Esophagus (tissue), 2 donors: ENCODE data around the gene ATG16L2. TPM values are rescaled to one million over a fixed set of nuclear protein-coding genes. Genes with fewer than 3 reads are reported as not detected.

ENCODE experiments used
- H3K27ac ChIP-seq, 2 donors: one replicate each; pipeline ENCODE4 v1.5.1; 2013; ENCODE audit warnings: low read depth in 2 of 2, mild to moderate bottlenecking in 2 of 2, inconsistent platforms in 1 of 2, low read length in 1 of 2, moderate library complexity in 1 of 2
- H3K27me3 ChIP-seq, 2 donors: one replicate each; pipeline ENCODE4 v1.6.1; 2013; ENCODE audit warnings: low read length in 2 of 2, control low read depth in 1 of 2, mild to moderate bottlenecking in 1 of 2; ENCODE audit not compliant: insufficient read depth in 2 of 2, control insufficient read depth in 1 of 2
- H3K36me3 ChIP-seq, 2 donors: one replicate each; pipeline ENCODE4 v1.6.1; 2013; ENCODE audit warnings: low read length in 1 of 2; ENCODE audit not compliant: control insufficient read depth in 2 of 2, insufficient read depth in 2 of 2
- H3K4me1 ChIP-seq, 2 donors: one replicate each; pipeline ENCODE4 v1.6.1; 2013; ENCODE audit warnings: low read length in 1 of 2; ENCODE audit not compliant: control insufficient read depth in 2 of 2, insufficient read depth in 2 of 2
- H3K4me3 ChIP-seq, 2 donors: one replicate each; pipeline ENCODE4 v1.5.1; 2013; ENCODE audit warnings: low read length in 2 of 2, mild to moderate bottlenecking in 2 of 2, low read depth in 1 of 2, moderate library complexity in 1 of 2
- H3K9me3 ChIP-seq, 2 donors: one replicate each; pipeline ENCODE4 v1.6.1; 2013; ENCODE audit warnings: mild to moderate bottlenecking in 2 of 2, low read depth in 1 of 2, low read length in 1 of 2, moderate library complexity in 1 of 2; ENCODE audit not compliant: control insufficient read depth in 2 of 2, insufficient read depth in 1 of 2
- WGBS, 2 donors: extraction: QIAGEN DNeasy Blood & Tissue Kit; methylation state at CpG; one replicate each; pipeline ENCODE4 v1.1.7; 2013; 5-methylcytosine and 5-hydroxymethylcytosine counted together
- polyA plus RNA-seq, 2 donors: library from polyadenylated mRNA; stranded (reverse); fragments of 200-250 nt; gene quantifications; one replicate each; pipeline ENCODE4 v1.2.3, GENCODE V29; 2013
- donor health status: healthy with polysubstance abuse.
- donor health status: Bipolar disorder and iron deficiency.

The ATG16L2 gene
- polyA plus RNA-seq, 2 donors: 27.4 to 85.3 TPM

DNA sequence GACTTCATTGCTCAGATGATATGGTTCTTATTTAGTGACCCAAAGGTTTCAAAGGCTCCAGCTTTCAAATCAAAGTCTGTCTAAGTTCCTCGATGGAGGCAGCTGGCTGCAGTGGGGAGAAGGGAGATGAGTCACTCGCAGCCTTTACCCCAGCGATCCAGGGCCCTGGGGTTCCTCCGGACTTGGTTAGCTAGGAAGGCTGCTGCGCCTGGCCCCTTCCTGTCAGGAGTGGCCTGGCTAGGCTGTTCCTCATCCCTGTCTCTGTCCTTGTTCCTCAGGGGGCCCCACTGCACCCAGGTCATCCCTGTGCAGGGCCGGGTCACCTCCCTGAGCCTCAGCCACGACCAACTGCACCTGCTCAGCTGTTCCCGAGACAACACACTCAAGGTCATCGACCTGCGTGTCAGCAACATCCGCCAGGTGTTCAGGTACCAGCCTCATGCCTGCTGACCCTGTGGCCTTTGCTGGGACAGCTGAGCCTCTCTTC is 13.9 kb downstream of the ATG16L2 start:
- no peaks in the 10 kb centered on the region for H3K9me3 ChIP-seq
- H3K4me3 ChIP-seq: no peak overlapping the region
- WGBS, 2 donors: 62 to 73% methylated on average over 11 of the region's 11 CpGs
- peaks cover 8 to 30% of the 10 kb centered on the region in 2 donors for H3K36me3 ChIP-seq
- peaks cover 0 to 5% of the 10 kb centered on the region in 2 donors for H3K4me1 ChIP-seq
- peak overlapping the region in 1 of 2 donors; percentile 19 for H3K27ac ChIP-seq
- no peaks in the 10 kb centered on the region for H3K27me3 ChIP-seq

DNA sequence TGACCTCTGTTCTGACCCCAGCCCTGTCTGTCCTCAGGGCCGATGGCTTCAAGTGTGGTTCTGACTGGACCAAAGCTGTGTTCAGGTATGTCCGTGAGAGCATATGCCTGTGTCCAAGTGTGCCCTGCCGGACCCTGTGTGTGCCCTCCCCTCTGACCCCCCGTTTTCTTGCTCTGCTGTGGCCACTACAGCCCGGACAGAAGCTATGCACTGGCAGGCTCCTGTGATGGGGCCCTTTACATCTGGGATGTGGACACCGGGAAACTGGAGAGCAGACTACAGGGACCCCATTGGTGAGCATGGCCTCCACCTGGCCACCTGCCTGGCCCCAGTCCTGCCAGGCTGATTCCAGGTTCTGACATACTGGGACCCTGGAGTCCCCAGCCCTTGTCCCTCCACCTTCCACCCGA is 14.5 kb downstream of the ATG16L2 start:
- H3K27me3 ChIP-seq: no peaks in the 10 kb centered on the region
- no peak overlapping the region for H3K4me3 ChIP-seq
- H3K27ac ChIP-seq: no peak overlapping the region
- H3K36me3 ChIP-seq: peaks cover 8 to 31% of the 10 kb centered on the region in 2 donors
- peaks cover 0 to 5% of the 10 kb centered on the region in 2 donors for H3K4me1 ChIP-seq
- H3K9me3 ChIP-seq: no peaks in the 10 kb centered on the region
- 78 to 87% methylated on average over 7 of the region's 7 CpGs for WGBS, 2 donors

DNA sequence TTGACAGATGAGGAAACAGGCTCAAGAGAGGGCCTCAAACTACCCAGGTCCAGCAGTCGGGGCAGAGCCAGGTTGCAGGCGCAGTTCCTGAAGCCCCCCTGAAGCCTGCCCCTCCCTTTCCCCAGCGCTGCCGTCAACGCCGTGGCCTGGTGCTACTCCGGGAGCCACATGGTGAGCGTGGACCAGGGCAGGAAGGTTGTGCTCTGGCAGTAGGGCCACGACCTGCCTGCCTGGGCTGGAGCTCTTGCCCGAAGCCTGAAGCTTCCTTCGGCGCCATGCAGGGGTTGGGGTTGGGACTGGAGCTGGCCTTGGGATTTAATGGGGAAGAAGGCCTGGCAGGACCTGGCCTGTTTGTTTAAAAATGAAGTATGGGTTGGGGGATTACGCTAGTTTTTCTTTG is 15.0 kb downstream of the ATG16L2 start:
- H3K36me3 ChIP-seq: peaks cover 8 to 31% of the 10 kb centered on the region in 2 donors
- H3K4me3 ChIP-seq: no peak overlapping the region
- WGBS, 2 donors: 91 to 93% methylated on average over 13 of the region's 13 CpGs
- H3K9me3 ChIP-seq: no peaks in the 10 kb centered on the region
- peaks cover 0 to 5% of the 10 kb centered on the region in 2 donors for H3K4me1 ChIP-seq
- no peak overlapping the region for H3K27ac ChIP-seq
- no peaks in the 10 kb centered on the region for H3K27me3 ChIP-seq

DNA sequence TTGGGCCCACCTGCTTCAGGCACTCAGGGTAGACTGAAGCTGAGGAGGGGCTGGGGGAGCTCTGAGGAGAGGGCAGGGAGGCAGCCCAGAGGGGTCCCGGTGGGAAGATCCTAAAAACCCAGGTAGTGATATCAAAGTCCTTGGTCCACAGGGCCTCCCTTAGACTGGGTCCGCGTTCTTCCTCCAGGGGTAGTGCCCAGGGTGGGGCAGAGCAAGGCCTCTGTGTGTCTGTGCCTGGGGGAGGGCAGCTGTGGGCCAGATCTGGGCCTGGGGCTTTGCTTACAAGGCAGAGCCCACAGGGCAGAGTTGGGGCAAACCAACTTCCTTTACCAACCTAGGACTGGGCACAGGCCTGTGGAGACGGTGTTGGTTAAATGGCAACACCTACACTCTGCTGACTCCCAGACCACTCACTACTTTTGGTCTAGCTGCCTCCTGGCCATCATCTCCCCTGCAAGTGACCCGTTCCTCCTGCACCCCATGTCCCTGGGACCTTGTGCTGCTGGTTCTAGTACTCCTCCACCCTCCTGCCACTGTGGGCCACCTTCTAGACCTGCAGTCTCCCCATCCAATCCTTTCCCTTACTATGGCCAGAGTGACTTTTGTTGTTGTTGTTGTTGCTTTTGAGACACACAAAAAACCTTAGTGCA is 15.8 kb downstream of the ATG16L2 start:
- Histone ChIP-seq H3K27me3 (no peaks in the 10 kb centered on the region), H3K36me3 (peaks cover 8 to 26% of the 10 kb centered on the region in 2 donors), H3K4me1 (peaks cover 0 to 5% of the 10 kb centered on the region in 2 donors), H3K27ac (no peak overlapping the region), H3K4me3 (no peak overlapping the region), H3K9me3 (no peaks in the 10 kb centered on the region)
- WGBS, 2 donors: 89 to 95% methylated on average over 5 of the region's 5 CpGs

DNA sequence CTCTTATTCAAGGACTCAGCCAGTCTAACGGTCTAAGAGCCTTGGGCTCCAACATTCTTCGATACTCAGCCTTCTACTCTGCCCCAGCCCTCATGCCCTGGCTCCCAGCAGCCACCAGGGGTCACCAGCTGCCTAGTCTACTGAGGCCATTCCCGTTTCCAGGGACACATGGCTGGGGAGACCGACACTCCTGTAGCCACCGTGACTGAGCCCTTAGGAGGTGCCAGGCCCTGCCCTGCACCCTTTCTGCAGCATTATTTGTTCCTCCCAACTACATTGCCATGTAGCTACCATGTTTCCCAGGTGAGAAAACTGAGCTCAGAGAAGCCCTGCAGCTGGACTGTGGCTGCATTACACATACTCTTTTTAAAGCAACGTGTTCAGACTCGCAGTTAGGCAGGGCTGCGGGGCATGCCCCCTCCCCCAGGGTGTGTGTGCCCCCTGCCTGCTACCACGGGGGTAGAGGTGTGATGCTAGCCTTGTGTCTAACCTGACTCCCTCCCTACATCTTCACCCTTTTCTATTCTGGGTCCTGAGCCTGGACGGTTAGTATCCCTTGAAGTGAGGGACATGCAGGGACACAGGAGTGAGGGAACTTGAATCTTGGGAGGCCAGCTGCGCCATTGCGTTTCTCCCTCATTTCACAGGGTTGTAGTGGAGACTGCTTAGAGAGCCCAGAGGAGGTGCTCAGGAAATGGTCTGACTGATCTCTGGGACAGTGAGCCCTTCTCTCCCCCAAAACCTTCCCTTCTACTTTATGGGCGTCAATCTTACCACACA is 17.5 kb downstream of the ATG16L2 start:
- Histone ChIP-seq H3K27ac (no peak overlapping the region), H3K27me3 (no peaks in the 10 kb centered on the region), H3K9me3 (no peaks in the 10 kb centered on the region), H3K36me3 (peaks cover 5 to 24% of the 10 kb centered on the region in 2 donors), H3K4me3 (no peak overlapping the region), H3K4me1 (peaks cover 0 to 5% of the 10 kb centered on the region in 2 donors)
- 41 to 47% methylated on average over 13 of the region's 13 CpGs for WGBS, 2 donors

DNA sequence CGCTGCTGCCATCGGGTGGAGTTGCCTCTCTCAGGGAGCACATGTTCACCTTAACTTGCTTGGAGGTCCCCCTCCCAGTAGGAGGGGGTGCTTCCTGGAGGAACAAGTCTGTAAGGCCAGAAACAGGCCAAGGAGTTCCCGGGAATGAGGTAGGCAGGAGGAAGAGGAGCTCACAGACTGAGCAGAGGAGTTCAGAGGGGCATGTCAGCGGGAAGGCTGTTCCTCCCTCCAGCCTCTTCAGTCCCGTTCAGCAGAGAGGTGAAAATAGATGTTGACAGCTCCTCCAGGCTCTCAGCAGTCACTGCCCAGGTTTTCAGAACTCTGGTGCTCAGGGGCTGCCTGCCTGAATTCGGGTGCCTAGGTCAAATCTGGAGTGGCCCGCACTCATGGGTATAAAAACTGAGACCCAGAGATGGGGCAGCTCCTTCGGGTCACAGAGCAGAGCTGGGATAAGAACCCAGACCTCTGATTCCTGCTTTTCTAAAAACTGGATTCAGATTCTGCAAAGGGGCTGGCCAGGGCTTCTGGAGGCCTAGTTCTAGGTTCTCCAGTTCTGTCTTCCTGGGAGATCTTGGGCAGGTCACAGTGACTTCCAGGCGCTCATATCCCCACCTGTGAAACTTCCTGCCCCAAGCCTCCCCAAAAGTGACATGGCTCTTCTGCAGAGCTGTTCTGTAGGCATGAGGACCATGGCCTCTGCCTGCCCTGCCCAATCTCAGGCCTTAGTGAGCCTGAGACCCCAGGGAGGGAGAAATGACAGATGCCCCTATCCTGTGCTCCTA is 18.3 kb downstream of the ATG16L2 start:
- Histone ChIP-seq H3K9me3 (no peaks in the 10 kb centered on the region), H3K4me1 (peaks cover 0 to 5% of the 10 kb centered on the region in 2 donors), H3K36me3 (peaks cover 3 to 26% of the 10 kb centered on the region in 2 donors), H3K27me3 (no peaks in the 10 kb centered on the region), H3K4me3 (no peak overlapping the region), H3K27ac (no peak overlapping the region)
- 71 to 77% methylated on average over 9 of the region's 9 CpGs for WGBS, 2 donors

DNA sequence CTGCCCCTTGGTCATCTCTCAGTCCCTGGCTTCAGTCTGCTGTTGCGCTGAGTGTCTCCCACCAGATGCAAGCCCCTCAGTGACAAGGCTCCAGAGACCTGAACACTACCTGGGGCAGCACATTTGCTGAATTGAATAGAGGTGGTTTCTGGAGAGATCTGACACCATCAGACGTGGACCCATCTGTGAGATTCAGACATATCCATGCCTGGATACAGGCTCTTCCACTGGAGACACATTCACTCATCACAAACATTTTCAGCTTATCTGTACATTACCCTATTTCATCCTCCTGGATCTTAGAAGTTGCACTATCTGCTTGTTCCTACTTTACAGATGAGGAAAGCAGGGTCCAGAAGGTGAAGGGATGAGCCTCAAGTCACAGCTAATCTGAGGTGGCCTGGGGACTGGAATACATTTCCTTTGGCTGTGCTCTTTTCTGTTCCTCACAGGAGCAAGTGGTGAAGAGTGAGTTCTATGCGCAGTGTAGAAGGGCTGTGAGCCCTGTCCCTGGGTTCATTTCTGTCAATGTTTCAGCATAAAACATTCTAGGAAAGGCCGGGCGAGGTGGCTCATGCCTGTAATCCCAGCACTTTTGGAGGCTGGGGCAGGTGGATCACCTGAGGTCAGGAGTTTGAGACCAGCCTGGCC is 19.0 kb downstream of the ATG16L2 start:
- Histone ChIP-seq H3K4me1 (peaks cover 0 to 5% of the 10 kb centered on the region in 2 donors), H3K36me3 (peaks cover 3 to 26% of the 10 kb centered on the region in 2 donors)
- WGBS, 2 donors: 92 to 96% methylated on average over 5 of the region's 5 CpGs

DNA sequence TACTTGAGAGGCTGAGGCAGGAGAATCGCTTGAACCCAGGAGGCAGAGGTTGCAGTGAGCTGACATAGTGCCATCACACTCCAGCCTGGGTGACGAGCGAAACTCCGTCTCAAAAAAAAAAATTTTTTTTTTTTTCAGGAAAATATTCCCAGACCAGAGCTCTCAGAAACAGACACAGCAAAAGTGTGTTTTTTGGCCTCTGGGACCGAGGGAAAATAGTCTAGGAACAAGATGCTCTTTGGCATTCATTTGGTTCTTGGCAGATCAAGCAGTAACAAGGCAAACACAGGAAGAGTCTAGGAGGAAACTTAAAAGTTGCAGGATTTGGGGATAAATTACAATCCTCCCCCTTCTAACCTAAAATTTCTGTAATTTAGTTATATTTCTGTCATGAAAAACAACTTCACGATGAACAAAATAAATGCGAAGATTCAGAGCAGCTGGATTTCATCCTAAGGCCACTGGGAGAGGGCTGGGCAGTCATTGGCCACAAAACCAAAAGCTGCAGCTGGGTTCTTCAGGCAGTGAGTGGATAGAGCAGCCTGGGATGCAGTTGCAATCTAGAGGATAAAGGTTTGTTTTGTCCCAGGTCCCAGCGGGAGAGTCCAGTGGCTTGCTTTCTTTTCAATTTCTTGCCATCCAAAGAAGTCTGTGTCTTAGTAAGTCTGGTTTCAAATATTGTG is 19.7 kb downstream of the ATG16L2 start:
- Histone ChIP-seq H3K4me3 (no peak overlapping the region), H3K27me3 (no peaks in the 10 kb centered on the region), H3K9me3 (no peaks in the 10 kb centered on the region), H3K36me3 (peaks cover 0 to 22% of the 10 kb centered on the region in 2 donors), H3K27ac (peak overlapping the region in 1 of 2 donors; percentile 43), H3K4me1 (peaks cover 0 to 7% of the 10 kb centered on the region in 2 donors)
- WGBS, 2 donors: 62 to 64% methylated on average over 8 of the region's 8 CpGs

More for the DNA sequence above, 19.0 kb downstream of the ATG16L2 start:
- peak overlapping the region in 1 of 2 donors; percentile 48 for H3K27ac ChIP-seq
- H3K9me3 ChIP-seq: no peaks in the 10 kb centered on the region
- H3K27me3 ChIP-seq: no peaks in the 10 kb centered on the region
- H3K4me3 ChIP-seq: no peak overlapping the region
